IMR-90 (cell line): Measurements from ENCODE around the gene ZNF236. TPM values are rescaled to one million over a fixed set of nuclear protein-coding genes. Genes with fewer than 3 reads are reported as not detected.

ENCODE experiments used
- ATAC-seq: fragments of 200-7000 bp; cut with Tn5 transposase; 2 replicates; pipeline ENCODE4 v1.9.1; 2020; ENCODE audit warnings: low read depth, mild to moderate bottlenecking, moderate library complexity
- BruUV-seq: library from RNA; stranded (reverse); fragments of 400-500 nt; replicated peaks from 2 replicates; lab custom pipeline; 2021; lab: Mats Ljungman, UMichigan
- CTCF ChIA-PET: fragments of 300-600 bp; formaldehyde crosslinking; extraction: SDS; loops from one replicate; lab custom pipeline; 2021; ENCODE audit warnings: antibody characterized with exemption; lab: Yijun Ruan, JAX
- POLR2A ChIA-PET: fragments of 300-600 bp; sonication (Branson Sonifier 250); formaldehyde crosslinking; loops from one replicate; lab custom pipeline; 2022; ENCODE audit warnings: antibody characterized with exemption; ENCODE audit not compliant: unreplicated experiment; lab: Charles Lee
- DNase-seq: peaks from one replicate; pipeline ENCODE4 v3.0.0; 2013
- H2AFZ ChIP-seq: replicated peaks from 2 replicates; pipeline ENCODE3; 2013; ENCODE audit warnings: low read length, mild to moderate bottlenecking; ENCODE audit not compliant: poor library complexity
- H2AK5ac ChIP-seq: 2 replicates; pipeline ENCODE4 v1.6.1; 2013; ENCODE audit warnings: low read depth, low read length, inconsistent platforms
- H2AK9ac ChIP-seq: replicated peaks from 2 replicates; pipeline ENCODE3; 2013; ENCODE audit warnings: mild to moderate bottlenecking, low read depth, low read length, moderate library complexity; ENCODE audit not compliant: poor library complexity
- H2BK120ac ChIP-seq: 2 replicates; pipeline ENCODE4 v1.6.1; 2013; ENCODE audit warnings: low read depth, low read length, inconsistent platforms
- H2BK15ac ChIP-seq: 3 replicates; pipeline ENCODE4 v1.6.1; 2013; ENCODE audit warnings: low read depth, low read length, inconsistent platforms
- H2BK20ac ChIP-seq: 2 replicates; pipeline ENCODE4 v1.6.1; 2013; ENCODE audit warnings: low read depth, mild to moderate bottlenecking, inconsistent platforms, low read length, moderate library complexity
- H2BK5ac ChIP-seq: 2 replicates; pipeline ENCODE4 v1.6.1; 2013; ENCODE audit warnings: mild to moderate bottlenecking, low read depth, low read length, inconsistent platforms; ENCODE audit not compliant: poor library complexity, severe bottlenecking
- H3K14ac ChIP-seq: replicated peaks from 2 replicates; pipeline ENCODE4 v1.6.1; 2013; ENCODE audit warnings: low read depth, low read length, inconsistent platforms
- H3K18ac ChIP-seq: 2 replicates; pipeline ENCODE4 v1.6.1; 2013; ENCODE audit warnings: low read depth, low read length, control low read depth
- H3K23ac ChIP-seq: 2 replicates; pipeline ENCODE4 v1.6.1; 2013; ENCODE audit warnings: low read depth, low read length, inconsistent platforms
- H3K27ac ChIP-seq: 2 replicates; pipeline ENCODE4 v1.5.1; 2013; ENCODE audit warnings: mild to moderate bottlenecking, control low read depth, low read length; ENCODE audit not compliant: insufficient read depth
- H3K27me3 ChIP-seq: 2 replicates; pipeline ENCODE4 v1.6.1; 2013; ENCODE audit warnings: low read length; ENCODE audit not compliant: control insufficient read depth, insufficient read depth
- H3K36me3 ChIP-seq: 2 replicates; pipeline ENCODE4 v1.6.1; 2013; ENCODE audit warnings: low read length, mixed read lengths; ENCODE audit not compliant: control insufficient read depth, insufficient read depth
- H3K4ac ChIP-seq: 2 replicates; pipeline ENCODE4 v1.6.1; 2013; ENCODE audit warnings: low read depth, low read length, inconsistent platforms
- H3K4me1 ChIP-seq: 2 replicates; pipeline ENCODE4 v1.6.1; 2013; ENCODE audit warnings: low read length, mixed read lengths; ENCODE audit not compliant: control insufficient read depth, insufficient read depth
- H3K4me2 ChIP-seq: 2 replicates; pipeline ENCODE4 v1.6.1; 2013; ENCODE audit warnings: low read depth, mild to moderate bottlenecking, control low read depth, low read length, moderate library complexity
- H3K4me3 ChIP-seq: 2 replicates; pipeline ENCODE4 v1.5.1; 2013; ENCODE audit warnings: low read depth, mild to moderate bottlenecking, control low read depth, low read length, moderate library complexity; ENCODE audit not compliant: insufficient read depth
- H3K56ac ChIP-seq: 2 replicates; pipeline ENCODE4 v1.6.1; 2013; ENCODE audit warnings: low read length, inconsistent platforms; ENCODE audit not compliant: insufficient read depth; ENCODE audit errors: extremely low read depth
- H3K79me1 ChIP-seq, 2 experiments: 2 replicates each; pipeline ENCODE4 v1.6.1; 2013; ENCODE audit warnings: low read length in 2 of 2, inconsistent platforms in 1 of 2, low read depth in 1 of 2
- H3K9ac ChIP-seq: 2 replicates; pipeline ENCODE4 v1.6.1; 2013; ENCODE audit warnings: low read depth, low read length, control low read depth
- H3K9me1 ChIP-seq: 2 replicates; pipeline ENCODE4 v1.6.1; 2013; ENCODE audit warnings: low read length, inconsistent platforms; ENCODE audit not compliant: insufficient read depth
- H3K9me3 ChIP-seq: 2 replicates; pipeline ENCODE4 v1.6.1; 2013; ENCODE audit warnings: low read length; ENCODE audit not compliant: control insufficient read depth, insufficient read depth
- H4K20me1 ChIP-seq: 2 replicates; pipeline ENCODE4 v1.6.1; 2013; ENCODE audit warnings: low read length, inconsistent platforms; ENCODE audit not compliant: insufficient read depth
- H4K5ac ChIP-seq: 2 replicates; pipeline ENCODE4 v1.6.1; 2013; ENCODE audit warnings: mild to moderate bottlenecking, low read depth, low read length, control low read depth
- H4K8ac ChIP-seq, 2 experiments: 2 replicates each; pipeline ENCODE4 v1.6.1; 2013; ENCODE audit warnings: low read depth in 2 of 2, low read length in 2 of 2, control low read depth in 1 of 2, inconsistent platforms in 1 of 2
- H4K91ac ChIP-seq: 2 replicates; pipeline ENCODE4 v1.6.1; 2013; ENCODE audit warnings: low read depth, low read length, inconsistent platforms; ENCODE audit not compliant: insufficient read depth
- BHLHE40 ChIP-seq: fragments of 150-350 bp; IDR thresholded peaks from 2 replicates; pipeline ENCODE4 v1.6.1; 2016; ENCODE audit warnings: mild to moderate bottlenecking, low read depth, low read length
- CEBPB ChIP-seq: IDR thresholded peaks from 2 replicates; pipeline ENCODE4 v1.6.1; 2012; ENCODE audit warnings: low read depth, low read length, improper control_type of control experiment
- CHD1 ChIP-seq: IDR thresholded peaks from 2 replicates; pipeline ENCODE4 v1.6.1; 2012; ENCODE audit warnings: low read depth, low read length, improper control_type of control experiment
- FOS ChIP-seq: fragments of 150-350 bp; IDR thresholded peaks from 2 replicates; pipeline ENCODE4 v1.6.1; 2016; ENCODE audit warnings: low read depth, low read length
- MAFK ChIP-seq: IDR thresholded peaks from 2 replicates; pipeline ENCODE4 v1.6.1; 2012; ENCODE audit warnings: low read depth, low read length, improper control_type of control experiment
- MAZ ChIP-seq: IDR thresholded peaks from 2 replicates; pipeline ENCODE4 v1.6.1; 2012; ENCODE audit warnings: low read depth, mild to moderate bottlenecking, low read length, improper control_type of control experiment, moderate library complexity, borderline replicate concordance
- MXI1 ChIP-seq: IDR thresholded peaks from 2 replicates; pipeline ENCODE4 v1.6.1; 2012; ENCODE audit warnings: low read depth, mild to moderate bottlenecking, low read length, moderate library complexity, borderline replicate concordance
- NFE2L2 ChIP-seq: fragments of 150-350 bp; IDR thresholded peaks from 2 replicates; pipeline ENCODE4 v1.6.1; 2016; ENCODE audit warnings: low read depth, mild to moderate bottlenecking, low read length
- POLR2A ChIP-seq: IDR thresholded peaks from 2 replicates; pipeline ENCODE4 v1.6.1; 2012; ENCODE audit warnings: mild to moderate bottlenecking, low read depth, low read length
- RAD21 ChIP-seq: IDR thresholded peaks from 2 replicates; pipeline ENCODE4 v1.6.1; 2012; ENCODE audit warnings: low read length, improper control_type of control experiment
- RCOR1 ChIP-seq: IDR thresholded peaks from 2 replicates; pipeline ENCODE4 v1.6.1; 2012; ENCODE audit warnings: mild to moderate bottlenecking, low read length, improper control_type of control experiment; ENCODE audit not compliant: insufficient replicate concordance
- SMC3 ChIP-seq: fragments of 150-350 bp; IDR thresholded peaks from 2 replicates; pipeline ENCODE4 v1.6.1; 2016; ENCODE audit warnings: low read depth, mild to moderate bottlenecking, antibody characterized with exemption, low read length, moderate library complexity
- WGBS, 2 experiments: methylation state at CpG; one replicate each; pipeline versions ENCODE4 v1.1.5 to v1.1.7; 2013; ENCODE audit warnings: missing lambda C conversion rate in 2 of 2; ENCODE audit not compliant: insufficient read length in 1 of 2; ENCODE audit errors: extremely low coverage in 2 of 2; 5-methylcytosine and 5-hydroxymethylcytosine counted together
- dilution Hi-C: fragments of 300-500 bp; cut with HindIII; formaldehyde crosslinking; loops from one replicate; pipeline ENCODE4 v1.14.3; 2018; ENCODE audit warnings: low sequenced_read_pairs; ENCODE audit not compliant: unreplicated experiment
- in situ Hi-C: fragments of 300-500 bp; cut with MboI; formaldehyde crosslinking; loops from 3 replicates; pipeline ENCODE4 v1.14.3; 2019; ENCODE audit warnings: low sequenced_read_pairs, inconsistent platforms, mixed read lengths
- intact Hi-C: fragments of 100-400 bp; cut with micrococcal nuclease; formaldehyde crosslinking; loops from 2 replicates; pipeline ENCODE4 v1.10.0; 2022
- polyA plus RNA-seq, 3 experiments: library from polyadenylated mRNA; depleted of rRNA; stranded (reverse); fragments of >200 nt; gene quantifications; 2 replicates each; pipeline ENCODE4 v1.2.3, GENCODE V29; 2012; ENCODE audit warnings: low replicate concordance in 1 of 3
- total RNA-seq: library from RNA; depleted of rRNA; stranded (reverse); fragments of >200 nt; gene quantifications from 2 replicates; pipeline ENCODE4 v1.2.3, GENCODE V29; 2012
- TF ChIP-seq, protein P1 (sequence below): conservative IDR thresholded peaks from 2 replicates; pipeline ENCODE4 v1.5.1; 2012; ENCODE audit warnings: mild to moderate bottlenecking, low read depth, low read length, improper control_type of control experiment
- TF ChIP-seq, protein P2 (sequence below): fragments of 150-350 bp; IDR thresholded peaks from 2 replicates; pipeline ENCODE4 v1.6.1; 2016; ENCODE audit warnings: low read depth, mild to moderate bottlenecking, low read length, moderate library complexity, borderline replicate concordance
- TF ChIP-seq, protein P3 (sequence below): fragments of 150-350 bp; IDR thresholded peaks from 2 replicates; pipeline ENCODE4 v1.6.1; 2017; ENCODE audit warnings: mild to moderate bottlenecking, antibody characterized with exemption, low read length, low read depth

ZNF236 gene
- total and polyA plus RNA-seq, 2 of the 4 experiments (the other 2 are of a cell fraction), result 3.6 to 9.7 TPM

DNA sequence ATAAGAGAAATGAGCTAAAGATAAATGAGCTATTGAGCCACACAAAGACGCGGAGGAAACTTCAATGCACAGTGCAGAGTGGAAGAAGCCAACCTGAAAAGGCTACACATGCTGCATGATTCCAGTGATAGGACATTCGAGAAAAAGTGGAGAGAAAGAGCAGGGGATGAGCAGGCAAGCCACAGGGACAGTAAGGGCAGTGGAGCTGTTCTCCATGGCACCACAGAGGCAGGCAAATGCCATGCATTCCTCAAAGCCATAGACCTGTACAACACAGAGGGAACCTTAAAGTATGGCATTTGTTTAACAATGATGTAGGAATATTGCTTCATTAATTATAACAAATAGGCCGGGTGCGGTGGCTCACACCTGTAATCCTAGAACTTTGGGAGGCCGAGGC, 36.5 kb upstream of the ZNF236 start:
- TF ChIP-seq BHLHE40, result no peak
- no peak for TF ChIP-seq MXI1
- TF ChIP-seq CHD1, result no peak
- no peak for TF ChIP-seq MAZ
- TF ChIP-seq, protein P1, sequence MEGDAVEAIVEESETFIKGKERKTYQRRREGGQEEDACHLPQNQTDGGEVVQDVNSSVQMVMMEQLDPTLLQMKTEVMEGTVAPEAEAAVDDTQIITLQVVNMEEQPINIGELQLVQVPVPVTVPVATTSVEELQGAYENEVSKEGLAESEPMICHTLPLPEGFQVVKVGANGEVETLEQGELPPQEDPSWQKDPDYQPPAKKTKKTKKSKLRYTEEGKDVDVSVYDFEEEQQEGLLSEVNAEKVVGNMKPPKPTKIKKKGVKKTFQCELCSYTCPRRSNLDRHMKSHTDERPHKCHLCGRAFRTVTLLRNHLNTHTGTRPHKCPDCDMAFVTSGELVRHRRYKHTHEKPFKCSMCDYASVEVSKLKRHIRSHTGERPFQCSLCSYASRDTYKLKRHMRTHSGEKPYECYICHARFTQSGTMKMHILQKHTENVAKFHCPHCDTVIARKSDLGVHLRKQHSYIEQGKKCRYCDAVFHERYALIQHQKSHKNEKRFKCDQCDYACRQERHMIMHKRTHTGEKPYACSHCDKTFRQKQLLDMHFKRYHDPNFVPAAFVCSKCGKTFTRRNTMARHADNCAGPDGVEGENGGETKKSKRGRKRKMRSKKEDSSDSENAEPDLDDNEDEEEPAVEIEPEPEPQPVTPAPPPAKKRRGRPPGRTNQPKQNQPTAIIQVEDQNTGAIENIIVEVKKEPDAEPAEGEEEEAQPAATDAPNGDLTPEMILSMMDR, result no peak
- no peak for TF ChIP-seq RCOR1
- TF ChIP-seq CEBPB, result no peak
- TF ChIP-seq, protein P2, sequence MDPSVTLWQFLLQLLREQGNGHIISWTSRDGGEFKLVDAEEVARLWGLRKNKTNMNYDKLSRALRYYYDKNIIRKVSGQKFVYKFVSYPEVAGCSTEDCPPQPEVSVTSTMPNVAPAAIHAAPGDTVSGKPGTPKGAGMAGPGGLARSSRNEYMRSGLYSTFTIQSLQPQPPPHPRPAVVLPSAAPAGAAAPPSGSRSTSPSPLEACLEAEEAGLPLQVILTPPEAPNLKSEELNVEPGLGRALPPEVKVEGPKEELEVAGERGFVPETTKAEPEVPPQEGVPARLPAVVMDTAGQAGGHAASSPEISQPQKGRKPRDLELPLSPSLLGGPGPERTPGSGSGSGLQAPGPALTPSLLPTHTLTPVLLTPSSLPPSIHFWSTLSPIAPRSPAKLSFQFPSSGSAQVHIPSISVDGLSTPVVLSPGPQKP, result no peak
- no peak for TF ChIP-seq FOS
- no peak for TF ChIP-seq MAFK
- no peak for TF ChIP-seq NFE2L2
- TF ChIP-seq RAD21, result no peak
- TF ChIP-seq, protein P3, sequence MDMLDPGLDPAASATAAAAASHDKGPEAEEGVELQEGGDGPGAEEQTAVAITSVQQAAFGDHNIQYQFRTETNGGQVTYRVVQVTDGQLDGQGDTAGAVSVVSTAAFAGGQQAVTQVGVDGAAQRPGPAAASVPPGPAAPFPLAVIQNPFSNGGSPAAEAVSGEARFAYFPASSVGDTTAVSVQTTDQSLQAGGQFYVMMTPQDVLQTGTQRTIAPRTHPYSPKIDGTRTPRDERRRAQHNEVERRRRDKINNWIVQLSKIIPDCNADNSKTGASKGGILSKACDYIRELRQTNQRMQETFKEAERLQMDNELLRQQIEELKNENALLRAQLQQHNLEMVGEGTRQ, result no peak
- TF ChIP-seq SMC3, result no peak
- no peak for TF ChIP-seq POLR2A
- H3K4ac ChIP-seq, result no peak overlapping the region
- ChIA-PET POLR2A (no interaction called here), CTCF (no interaction called here)
- H4K20me1 ChIP-seq, result no peaks in the 10 kb centered on the region
- no peaks in the 10 kb centered on the region for H3K36me3 ChIP-seq
- dilution Hi-C loops (no loop called here), in situ Hi-C loops (no loop called here), intact Hi-C loops (no loop called here)
- no peak overlapping the region for H2BK15ac ChIP-seq
- H3K23ac ChIP-seq, result no peak overlapping the region
- H3K9me1 ChIP-seq, result no peaks in the 10 kb centered on the region
- no peak for DNase-seq
- H3K4me2 ChIP-seq, result no peak overlapping the region
- H3K4me1 ChIP-seq, result no peaks in the 10 kb centered on the region
- H3K79me1 ChIP-seq, result no peaks in the 10 kb centered on the region
- peaks cover 3% of the 10 kb centered on the region; the same call in 1 of the 2 replicates for H3K27me3 ChIP-seq
- H2BK20ac ChIP-seq, result no peak overlapping the region
- H2BK120ac ChIP-seq, result no peak overlapping the region
- ATAC-seq, result no peak
- no peak overlapping the region for H3K14ac ChIP-seq
- no peak overlapping the region for H3K27ac ChIP-seq
- H4K8ac ChIP-seq, result no peak overlapping the region
- H2AK5ac ChIP-seq, result no peak overlapping the region
- no peak overlapping the region for H3K4me3 ChIP-seq
- H2BK5ac ChIP-seq, result no peak overlapping the region
- H3K18ac ChIP-seq, result no peak overlapping the region
- H3K9me3 ChIP-seq, result no peaks in the 10 kb centered on the region; the same call in 1 of the 2 replicates
- no peak overlapping the region for H3K56ac ChIP-seq
- no peak overlapping the region for H4K91ac ChIP-seq
- H2AK9ac ChIP-seq, result no peak overlapping the region
- H4K5ac ChIP-seq, result no peak overlapping the region
- BruUV-seq, result no TSS peak
- WGBS, 2 experiments, result 61% methylated on average over 3 of the region's 6 CpGs; no CpG with 5 or more reads in 1 of the 2 experiments
- no peak overlapping the region for H2AFZ ChIP-seq
- no peak overlapping the region for H3K9ac ChIP-seq
